Measurements from ENCODE around the gene ATP8B1. TPM values are rescaled to one million over a fixed set of nuclear protein-coding genes. Genes with fewer than 3 reads are reported as not detected.
A peak's percentile ranks its signal among the peaks of the same experiment; 100 is the strongest.

The ATP8B1 gene
- polyA plus RNA-seq, 1 donor from 2014 or later, result 0.50 TPM

DNA sequence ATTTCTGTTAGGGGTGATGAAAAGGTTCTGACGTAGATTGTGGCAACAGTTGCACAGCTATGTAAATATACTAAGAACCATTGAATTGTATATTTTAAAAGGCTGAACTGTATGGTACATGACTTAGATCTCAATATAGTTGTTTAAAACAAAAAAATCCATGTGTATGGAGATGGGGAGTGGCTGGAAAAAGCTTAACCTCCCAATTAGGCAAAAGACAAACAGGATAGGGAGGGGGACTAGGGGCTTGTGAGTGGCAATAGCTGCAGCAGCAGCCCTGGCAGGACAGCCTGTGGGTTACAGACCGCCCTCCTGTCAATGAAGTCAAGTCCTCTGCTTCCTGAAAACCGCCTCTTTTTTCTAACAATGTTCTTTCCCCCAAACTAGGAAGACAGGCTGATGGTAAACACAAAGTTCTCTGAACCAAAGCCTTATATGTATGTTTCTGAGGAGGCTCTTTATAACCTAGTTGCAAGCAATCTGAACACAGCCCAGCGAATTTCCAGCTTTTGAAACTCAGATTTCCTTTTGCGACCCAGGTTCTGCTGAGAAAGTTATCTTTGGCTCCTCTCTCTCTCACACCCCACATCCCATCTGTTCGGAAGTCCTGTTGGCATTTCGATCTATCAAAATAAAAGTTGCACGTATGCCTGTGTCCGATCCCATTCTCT, 10.3 kb downstream of the ATP8B1 start:
- peaks cover 4% of the 10 kb centered on the region for H3K27me3 Mint-ChIP-seq
- H3K9me3 Mint-ChIP-seq, result peaks cover 0 to 4% (median 2%) of the 10 kb centered on the region in 3 donors
- H3K27ac Mint-ChIP-seq, result no peak overlapping the region
- H3K36me3 Mint-ChIP-seq, result peaks cover 20% of the 10 kb centered on the region
- no peaks in the 10 kb centered on the region for H3K4me1 Mint-ChIP-seq
- H3K4me3 Mint-ChIP-seq, result no peak overlapping the region

DNA sequence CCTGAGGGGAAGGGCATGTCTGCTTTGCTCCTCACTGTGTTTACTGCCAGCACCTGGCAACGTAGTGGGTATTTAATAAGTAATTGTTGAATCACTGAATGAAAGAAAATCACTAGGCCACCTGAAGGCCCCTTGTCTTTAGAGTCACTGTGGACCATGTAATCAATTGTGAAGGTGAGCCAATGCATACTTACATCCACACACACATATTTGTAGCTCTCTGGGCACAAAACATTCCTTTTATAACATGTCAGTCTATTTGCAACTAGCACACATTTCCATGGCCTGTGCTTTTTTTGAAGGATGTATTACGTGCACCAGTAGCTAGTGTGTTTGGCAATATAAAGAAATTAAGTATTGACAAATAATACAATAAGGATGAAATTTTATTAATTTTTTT, 11.2 kb downstream of the ATP8B1 start:
- Mint-ChIP-seq H3K9me3 (peaks cover 0 to 4% (median 2%) of the 10 kb centered on the region in 3 donors), H3K27ac (no peak overlapping the region), H3K4me3 (no peak overlapping the region), H3K27me3 (peaks cover 4% of the 10 kb centered on the region), H3K4me1 (no peaks in the 10 kb centered on the region), H3K36me3 (peaks cover 20% of the 10 kb centered on the region)

GRCh38 chr18:57791192-57791591, 11.9 kb downstream of the ATP8B1 start:
- Mint-ChIP-seq H3K4me1 (no peaks in the 10 kb centered on the region), H3K36me3 (peaks cover 20% of the 10 kb centered on the region), H3K27ac (peak overlapping the region in 1 of 3 donors; percentile 57), H3K4me3 (no peak overlapping the region), H3K9me3 (peaks cover 0 to 4% (median 2%) of the 10 kb centered on the region in 3 donors), H3K27me3 (peaks cover 4% of the 10 kb centered on the region)

DNA sequence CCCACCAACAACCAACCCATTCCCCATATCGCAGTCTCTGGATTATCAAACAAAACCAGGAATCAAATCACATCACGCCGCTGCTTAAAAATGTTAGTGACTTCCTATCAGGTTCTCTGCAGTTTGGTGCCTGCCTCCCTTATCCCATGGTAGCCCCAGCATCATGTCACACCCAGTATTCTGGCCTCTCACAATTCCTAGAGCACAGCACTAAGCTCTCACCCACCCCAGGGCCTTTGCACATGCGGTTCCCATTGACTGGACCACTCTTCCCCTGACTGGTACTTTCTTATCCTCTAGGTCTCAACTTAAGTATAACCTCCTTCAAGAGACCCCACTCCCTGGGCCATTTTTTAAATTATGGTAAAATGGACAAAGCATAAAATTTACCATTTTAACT, 12.8 kb downstream of the ATP8B1 start:
- Mint-ChIP-seq H3K4me1 (no peaks in the 10 kb centered on the region), H3K27me3 (peaks cover 4% of the 10 kb centered on the region), H3K9me3 (peaks cover 0 to 4% (median 2%) of the 10 kb centered on the region in 3 donors), H3K27ac (no peak overlapping the region), H3K4me3 (no peak overlapping the region), H3K36me3 (peaks cover 18% of the 10 kb centered on the region)

DNA sequence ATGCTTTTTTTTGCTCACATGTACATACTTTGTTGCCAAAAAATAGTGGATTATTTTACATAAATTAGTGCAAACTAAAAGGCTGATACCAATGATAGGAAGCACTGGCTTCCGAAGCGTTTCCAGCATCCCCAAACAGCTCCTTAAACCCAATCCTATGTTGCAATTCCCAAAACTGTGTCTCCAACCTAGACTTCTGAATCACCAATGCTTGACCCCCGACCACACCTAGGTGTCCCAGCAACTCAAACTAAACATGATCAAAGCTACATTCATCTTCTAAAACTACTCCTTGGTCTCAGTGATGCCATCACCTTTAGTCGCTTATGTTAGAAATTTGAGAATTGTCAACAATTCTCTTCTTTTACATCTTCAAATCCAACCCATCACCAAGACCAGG, 13.4 kb downstream of the ATP8B1 start:
- H3K27ac Mint-ChIP-seq, result no peak overlapping the region
- H3K36me3 Mint-ChIP-seq, result peaks cover 17% of the 10 kb centered on the region
- H3K4me3 Mint-ChIP-seq, result no peak overlapping the region
- H3K4me1 Mint-ChIP-seq, result no peaks in the 10 kb centered on the region
- H3K9me3 Mint-ChIP-seq, result peaks cover 0 to 2% (median 1%) of the 10 kb centered on the region in 3 donors
- H3K27me3 Mint-ChIP-seq, result peaks cover 4% of the 10 kb centered on the region

GRCh38 chr18:57789090-57789489, 14.0 kb downstream of the ATP8B1 start:
- H3K4me3 Mint-ChIP-seq, result no peak overlapping the region
- H3K27ac Mint-ChIP-seq, result no peak overlapping the region
- H3K4me1 Mint-ChIP-seq, result no peaks in the 10 kb centered on the region
- peaks cover 2% of the 10 kb centered on the region for H3K27me3 Mint-ChIP-seq
- H3K36me3 Mint-ChIP-seq, result peaks cover 17% of the 10 kb centered on the region
- H3K9me3 Mint-ChIP-seq, result peaks cover 0 to 2% (median 0%) of the 10 kb centered on the region in 3 donors

- H3K4me3 Mint-ChIP-seq, result no peak overlapping the region
- peaks cover 0 to 2% (median 0%) of the 10 kb centered on the region in 3 donors for H3K9me3 Mint-ChIP-seq
- H3K4me1 Mint-ChIP-seq, result no peaks in the 10 kb centered on the region
- H3K36me3 Mint-ChIP-seq, result peaks cover 25% of the 10 kb centered on the region
- H3K27me3 Mint-ChIP-seq, result peaks cover 2% of the 10 kb centered on the region
- H3K27ac Mint-ChIP-seq, result no peak overlapping the region
Measured at GRCh38 chr18:57787068-57787685, 15.9 kb downstream of the ATP8B1 start.

GRCh38 chr18:57785751-57786437, 17.2 kb downstream of the ATP8B1 start:
- Mint-ChIP-seq H3K4me3 (peak overlapping the region in 1 of 4 donors; percentile 6), H3K4me1 (peaks cover 0 to 5% (median 0%) of the 10 kb centered on the region in 3 donors), H3K9me3 (peaks cover 0 to 2% (median 0%) of the 10 kb centered on the region in 3 donors), H3K36me3 (peaks cover 20% of the 10 kb centered on the region), H3K27me3 (peaks cover 2% of the 10 kb centered on the region), H3K27ac (no peak overlapping the region)

- H3K4me1 Mint-ChIP-seq, result peaks cover 6 to 13% (median 8%) of the 10 kb centered on the region in 3 donors
- no peak overlapping the region for H3K4me3 Mint-ChIP-seq
- no peaks in the 10 kb centered on the region for H3K27me3 Mint-ChIP-seq
- H3K36me3 Mint-ChIP-seq, result peaks cover 17% of the 10 kb centered on the region
- no peaks in the 10 kb centered on the region for H3K9me3 Mint-ChIP-seq
- no peak overlapping the region for H3K27ac Mint-ChIP-seq
Measured at GRCh38 chr18:57784801-57785114, 18.4 kb downstream of the ATP8B1 start.

GRCh38 chr18:57784034-57784800, 18.9 kb downstream of the ATP8B1 start:
- H3K27me3 Mint-ChIP-seq, result no peaks in the 10 kb centered on the region
- peaks cover 16% of the 10 kb centered on the region for H3K36me3 Mint-ChIP-seq
- no peak overlapping the region for H3K27ac Mint-ChIP-seq
- peaks cover 6 to 13% (median 8%) of the 10 kb centered on the region in 3 donors for H3K4me1 Mint-ChIP-seq
- no peaks in the 10 kb centered on the region for H3K9me3 Mint-ChIP-seq
- no peak overlapping the region for H3K4me3 Mint-ChIP-seq

DNA sequence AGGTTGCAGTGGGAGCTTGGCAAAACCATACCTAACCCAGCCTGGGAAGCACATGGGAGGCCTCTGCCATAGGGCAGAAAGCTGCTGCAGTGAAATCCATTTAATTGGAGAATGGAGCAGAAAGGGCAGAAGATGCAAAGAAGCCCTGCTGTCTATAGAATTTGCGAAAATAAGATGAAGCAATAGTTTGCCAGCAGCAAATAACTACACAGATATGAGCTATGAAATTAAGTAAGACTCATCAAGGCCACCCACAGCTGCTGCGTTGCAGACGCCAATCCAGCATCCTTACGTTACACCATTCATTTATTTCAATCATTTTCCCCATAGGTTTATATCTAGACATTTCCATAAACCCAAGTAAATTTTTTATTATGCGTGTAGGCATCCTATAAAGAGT, 21.1 kb downstream of the ATP8B1 start:
- Mint-ChIP-seq H3K4me3 (no peak overlapping the region), H3K27ac (no peak overlapping the region), H3K9me3 (no peaks in the 10 kb centered on the region), H3K36me3 (peaks cover 16% of the 10 kb centered on the region), H3K27me3 (no peaks in the 10 kb centered on the region), H3K4me1 (peaks cover 6 to 16% (median 10%) of the 10 kb centered on the region in 3 donors)

DNA sequence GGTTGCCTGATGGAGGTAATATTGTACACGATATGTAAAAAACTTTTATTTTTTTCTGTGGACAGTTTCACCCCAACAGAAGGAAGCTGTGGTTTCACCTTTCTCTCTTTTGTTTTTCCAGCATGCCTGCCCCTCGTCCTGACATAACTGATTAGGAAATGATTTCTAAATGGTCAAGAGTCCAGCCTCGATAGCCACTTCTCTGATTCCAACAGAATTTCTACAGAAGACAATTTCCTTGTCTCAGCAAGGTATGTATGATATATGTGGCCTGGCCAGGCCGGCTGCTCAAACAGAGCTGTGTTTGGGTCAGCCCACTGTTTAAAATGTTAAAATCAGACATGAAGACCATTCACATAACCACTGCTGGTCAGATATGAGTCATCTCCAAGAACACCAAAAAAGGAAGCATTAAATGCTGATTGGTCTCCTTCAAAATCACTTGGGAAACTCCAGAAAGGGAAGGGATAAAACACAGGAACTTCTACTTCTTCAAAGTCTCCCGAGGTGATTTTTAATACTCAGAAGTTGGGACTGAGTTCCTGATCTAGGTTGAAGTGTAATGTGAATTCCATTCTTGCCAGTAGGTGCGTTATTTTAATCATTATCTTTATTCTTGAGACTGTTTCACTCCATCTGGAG, 22.3 kb downstream of the ATP8B1 start:
- Mint-ChIP-seq H3K4me3 (no peak overlapping the region), H3K27ac (no peak overlapping the region), H3K36me3 (peaks cover 18% of the 10 kb centered on the region)

DNA sequence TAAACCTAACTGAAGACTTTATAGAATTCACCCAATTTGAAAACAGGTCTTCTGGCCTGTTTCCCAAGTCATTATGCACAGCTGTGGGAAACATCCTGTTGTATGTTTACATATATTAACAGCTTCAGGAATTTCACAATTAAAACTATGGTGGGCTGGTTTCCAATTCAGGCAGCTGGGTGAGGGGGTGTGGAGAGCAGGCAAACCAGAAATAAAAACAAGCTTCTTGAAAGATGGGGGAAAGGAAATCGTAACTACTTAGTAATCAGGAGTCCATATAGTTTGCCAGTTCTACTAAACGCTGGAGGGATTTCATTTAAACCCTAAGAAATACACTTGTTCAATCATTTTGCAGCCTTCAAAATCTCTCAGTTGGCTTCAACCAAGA, 22.8 kb downstream of the ATP8B1 start:
- Mint-ChIP-seq H3K27ac (no peak overlapping the region), H3K36me3 (peaks cover 16% of the 10 kb centered on the region), H3K4me3 (no peak overlapping the region), H3K9me3 (no peaks in the 10 kb centered on the region), H3K27me3 (no peaks in the 10 kb centered on the region), H3K4me1 (peaks cover 9 to 24% (median 11%) of the 10 kb centered on the region in 3 donors)

More for the DNA sequence above, 22.3 kb downstream of the ATP8B1 start:
- no peaks in the 10 kb centered on the region for H3K27me3 Mint-ChIP-seq
- H3K9me3 Mint-ChIP-seq, result no peaks in the 10 kb centered on the region
- peaks cover 6 to 24% (median 11%) of the 10 kb centered on the region in 3 donors for H3K4me1 Mint-ChIP-seq

DNA sequence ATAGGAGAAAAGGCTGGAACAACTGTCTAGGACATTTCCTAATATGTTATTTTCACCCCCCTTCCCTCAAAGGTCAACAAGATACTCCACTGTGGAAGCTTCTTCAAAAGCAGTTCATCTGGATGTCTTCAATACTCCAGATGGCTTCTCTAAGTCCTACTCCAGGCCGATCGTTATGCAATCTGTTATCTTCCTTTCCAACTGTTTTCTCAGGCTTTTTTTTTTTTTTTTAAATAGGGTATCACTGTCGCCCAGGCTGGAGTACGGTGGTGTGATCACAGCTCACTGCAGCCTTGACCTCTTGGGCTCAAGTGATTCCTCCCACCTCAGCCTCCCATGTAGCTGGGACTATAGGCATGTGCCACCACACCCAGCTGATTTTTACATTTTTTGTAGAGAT, 26.3 kb downstream of the ATP8B1 start:
- Mint-ChIP-seq H3K4me3 (no peak overlapping the region), H3K27ac (no peak overlapping the region), H3K9me3 (no peaks in the 10 kb centered on the region), H3K4me1 (peaks cover 10 to 29% (median 11%) of the 10 kb centered on the region in 3 donors), H3K36me3 (peaks cover 8% of the 10 kb centered on the region), H3K27me3 (no peaks in the 10 kb centered on the region)
